ENCODE measurements around the gene ACBD5. TPM values are rescaled to one million over a fixed set of nuclear protein-coding genes. Genes with fewer than 3 reads are reported as not detected.

ACBD5 gene
- total RNA-seq, 1 experiment from 2014 or later: 16.8 TPM

GRCh38 chr10:27152687-27153086, 87.9 kb downstream of the ACBD5 start:
- Histone ChIP-seq H3K4me1 (ENCODE audit: insufficient read depth, low read length, poor library complexity, severe bottlenecking) (peaks cover 9% of the 10 kb centered on the region), H3K36me3 (ENCODE audit: insufficient read depth, low read length, poor library complexity, severe bottlenecking) (peaks cover 17% of the 10 kb centered on the region), H3K27me3 (replicated peaks; ENCODE audit: insufficient read depth, low read depth, low read length, poor library complexity) (no peaks in the 10 kb centered on the region), H3K9me3 (ENCODE audit: low read depth, low read length, poor library complexity, severe bottlenecking) (no peaks in the 10 kb centered on the region), H3K4me3 (ENCODE audit: low read depth, low read length, poor library complexity, severe bottlenecking) (peak overlapping the region; percentile 90), H3K27ac (ENCODE audit: low read depth, low read length, poor library complexity, severe bottlenecking) (peak overlapping the region; percentile 98)
- intact Hi-C loops (cut with micrococcal nuclease; ENCODE audit: unreplicated experiment): no loop called here
- no peak for DNase-seq (ENCODE audit: low spot score)
- CTCF ChIA-PET: no interaction called here
- TF ChIP-seq CTCF (conservative IDR thresholded peaks at IDR 0.05; ENCODE audit: low read depth, low read length) (no peak), EZH2 (IDR thresholded peaks at IDR 0.05; ENCODE audit: borderline replicate concordance, low read depth, low read length, poor library complexity, severe bottlenecking) (no peak)
- POLR2A ChIA-PET (ENCODE audit: low non-redundant PET): no interaction called here
- BruUV-seq (replicated peaks): no TSS peak

- Histone ChIP-seq H3K4me1 (ENCODE audit: insufficient read depth, low read length, poor library complexity, severe bottlenecking) (peaks cover 9% of the 10 kb centered on the region), H3K36me3 (ENCODE audit: insufficient read depth, low read length, poor library complexity, severe bottlenecking) (peaks cover 38% of the 10 kb centered on the region), H3K4me3 (ENCODE audit: low read depth, low read length, poor library complexity, severe bottlenecking) (no peak overlapping the region), H3K9me3 (ENCODE audit: low read depth, low read length, poor library complexity, severe bottlenecking) (no peaks in the 10 kb centered on the region), H3K27ac (ENCODE audit: low read depth, low read length, poor library complexity, severe bottlenecking) (no peak overlapping the region), H3K27me3 (replicated peaks; ENCODE audit: insufficient read depth, low read depth, low read length, poor library complexity) (no peaks in the 10 kb centered on the region)
- no peak for TF ChIP-seq CTCF (conservative IDR thresholded peaks at IDR 0.05; ENCODE audit: low read depth, low read length)
- TF ChIP-seq EZH2 (IDR thresholded peaks at IDR 0.05; ENCODE audit: borderline replicate concordance, low read depth, low read length, poor library complexity, severe bottlenecking): no peak
- ChIA-PET CTCF (no interaction called here), POLR2A (ENCODE audit: low non-redundant PET) (no interaction called here)
- no peak for DNase-seq (ENCODE audit: low spot score)
- intact Hi-C loops (cut with micrococcal nuclease; ENCODE audit: unreplicated experiment): no loop called here
- no TSS peak for BruUV-seq (replicated peaks)
These were observed 90.3 kb downstream of the ACBD5 start for GRCh38 chr10:27150261-27150660.

GRCh38 chr10:27147701-27148100, 92.9 kb downstream of the ACBD5 start:
- intact Hi-C loops (cut with micrococcal nuclease; ENCODE audit: unreplicated experiment): no loop called here
- Histone ChIP-seq H3K4me3 (ENCODE audit: low read depth, low read length, poor library complexity, severe bottlenecking) (no peak overlapping the region), H3K4me1 (ENCODE audit: insufficient read depth, low read length, poor library complexity, severe bottlenecking) (peaks cover 6% of the 10 kb centered on the region), H3K9me3 (ENCODE audit: low read depth, low read length, poor library complexity, severe bottlenecking) (no peaks in the 10 kb centered on the region), H3K36me3 (ENCODE audit: insufficient read depth, low read length, poor library complexity, severe bottlenecking) (peaks cover 60% of the 10 kb centered on the region), H3K27ac (ENCODE audit: low read depth, low read length, poor library complexity, severe bottlenecking) (no peak overlapping the region), H3K27me3 (replicated peaks; ENCODE audit: insufficient read depth, low read depth, low read length, poor library complexity) (no peaks in the 10 kb centered on the region)
- no TSS peak for BruUV-seq (replicated peaks)
- DNase-seq (ENCODE audit: low spot score): no peak
- ChIA-PET CTCF (no interaction called here), POLR2A (ENCODE audit: low non-redundant PET) (no interaction called here)
- TF ChIP-seq CTCF (conservative IDR thresholded peaks at IDR 0.05; ENCODE audit: low read depth, low read length) (no peak), EZH2 (IDR thresholded peaks at IDR 0.05; ENCODE audit: borderline replicate concordance, low read depth, low read length, poor library complexity, severe bottlenecking) (no peak)
